NCI-H2081 treated with DMSO at 0.1 percent for 48 hours (cell line): Measurements from ENCODE around the gene CAMKV.
"Not testable (repeated sequence)": the region's sequence is repeated elsewhere in the genome, so short reads cannot be mapped to it uniquely, and the experiment has no call there.

ENCODE experiments used
- DNase-seq: peaks from one replicate; lab custom pipeline; 2025; lab: John Stamatoyannopoulos, UW

The CAMKV gene

GRCh38 chr3:49845694-49846093, 24.0 kb downstream of the CAMKV start:
- DNase-seq, result no peak

- no peak for DNase-seq
These were observed 25.1 kb downstream of the CAMKV start for GRCh38 chr3:49844464-49845183.

- no peak for DNase-seq
These were observed 26.7 kb downstream of the CAMKV start for GRCh38 chr3:49842843-49843517.

- DNase-seq, result no peak
These were observed 27.9 kb downstream of the CAMKV start for GRCh38 chr3:49841806-49842205.

GRCh38 chr3:49841126-49841696, 28.5 kb downstream of the CAMKV start:
- DNase-seq, result no peak

DNA sequence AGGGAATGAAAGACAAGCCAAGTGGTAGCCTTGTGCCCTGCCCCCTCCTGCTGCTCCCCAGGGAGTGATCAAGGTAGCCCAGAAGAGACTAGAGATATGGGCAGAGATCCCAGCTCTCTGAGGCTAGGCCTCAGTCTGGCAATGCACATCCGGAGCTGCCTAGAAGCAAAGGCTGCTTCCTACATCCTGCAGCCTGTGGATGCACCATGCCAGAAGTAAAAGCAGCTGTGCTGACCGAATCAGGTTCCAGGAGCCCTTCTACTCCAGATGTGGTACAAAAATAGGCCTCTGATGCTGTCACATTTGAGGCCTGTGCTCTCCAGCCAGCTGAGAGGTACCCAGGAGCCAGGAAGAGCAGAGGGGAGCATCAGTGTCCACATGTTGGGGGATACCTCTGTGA, 29.3 kb downstream of the CAMKV start:
- no peak for DNase-seq

- DNase-seq, result no peak
These were observed 30.4 kb downstream of the CAMKV start for GRCh38 chr3:49839193-49839809.

DNA sequence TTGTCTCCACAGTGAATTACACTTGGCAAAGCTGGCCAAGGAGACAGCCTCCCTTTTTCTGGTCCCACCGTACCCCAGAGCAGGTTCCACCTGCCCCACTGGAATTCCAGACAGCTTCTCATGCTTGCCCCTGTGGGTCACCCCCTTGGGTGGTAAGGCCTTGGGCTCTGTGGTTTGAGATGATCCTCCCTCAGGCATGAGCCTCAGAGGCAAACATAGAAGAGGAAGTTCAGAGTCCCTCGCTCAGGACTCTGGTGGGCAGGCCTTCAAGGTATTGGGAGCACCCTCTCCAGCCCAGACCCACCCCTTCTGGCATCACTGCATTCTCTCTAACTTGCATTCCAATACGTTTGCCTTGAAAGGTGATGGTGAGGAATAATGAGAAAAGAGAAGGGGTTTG, 38.4 kb downstream of the CAMKV start:
- no peak for DNase-seq

- no peak for DNase-seq
These were observed 43.7 kb downstream of the CAMKV start for GRCh38 chr3:49826016-49826415.

- DNase-seq, result not testable (repeated sequence)
These were observed 46.6 kb downstream of the CAMKV start for GRCh38 chr3:49823131-49823530.

DNA sequence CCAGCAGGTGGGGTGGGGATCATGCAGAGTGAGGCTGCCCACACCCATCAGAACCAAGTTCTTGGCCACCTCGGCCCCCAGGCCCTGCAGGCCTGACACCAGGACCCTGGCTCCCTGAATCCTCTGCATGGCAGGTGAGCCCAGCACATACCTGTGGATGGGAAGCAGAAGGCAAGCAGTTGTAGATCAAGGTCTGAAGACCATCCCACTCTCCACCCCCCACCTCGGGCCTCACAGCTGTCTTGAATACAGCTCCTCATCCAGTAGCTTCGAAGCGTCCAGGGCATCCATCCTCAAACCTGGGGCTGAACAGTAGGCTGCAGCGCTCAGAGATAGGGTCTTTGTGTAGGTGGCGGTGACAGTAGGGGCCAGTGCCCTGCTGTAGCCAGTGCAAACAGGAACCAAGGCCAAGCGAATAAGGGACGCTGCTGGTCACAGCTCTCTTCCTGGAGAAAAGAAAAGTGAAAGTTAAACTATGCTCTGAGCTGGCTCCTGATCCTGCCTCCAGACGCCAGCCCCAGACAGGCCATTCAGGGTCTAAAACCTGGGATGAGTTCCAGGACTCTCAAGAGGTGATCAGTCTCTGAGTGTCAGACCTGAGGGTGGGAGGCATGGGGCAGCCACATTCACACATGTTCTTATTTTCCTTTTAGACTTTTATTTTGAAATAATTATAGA, 56.1 kb downstream of the CAMKV start, which contains the start of gene UBA7:
TSS of gene UBA7 (minus strand) at position 457 of the 678 bp plus-strand sequence. CDS start at position 291, 166 bp downstream.
- no peak for DNase-seq

- no peak for DNase-seq
These were observed 56.7 kb downstream of the CAMKV start for GRCh38 chr3:49812916-49813496.
